DOHH2 (cell line): Measurements from ENCODE around the gene CORO2B.

Experiments
- EZH2phosphoT487 ChIP-seq: fragments of 200-600 bp; sonication (generic); IDR thresholded peaks from 2 replicates; pipeline ENCODE4 v1.6.1; 2017; ENCODE audit warnings: borderline replicate concordance, mild to moderate bottlenecking, antibody characterized with exemption, low read length, moderate library complexity, mixed read lengths
- TF ChIP-seq, protein P1 (sequence below): fragments of 200-600 bp; sonication (generic); IDR thresholded peaks from one replicate; pipeline ENCODE4 v1.5.1; 2014; ENCODE audit warnings: antibody characterized with exemption, mild to moderate bottlenecking, low read depth, low read length; ENCODE audit not compliant: poor library complexity, severe bottlenecking

DNA sequence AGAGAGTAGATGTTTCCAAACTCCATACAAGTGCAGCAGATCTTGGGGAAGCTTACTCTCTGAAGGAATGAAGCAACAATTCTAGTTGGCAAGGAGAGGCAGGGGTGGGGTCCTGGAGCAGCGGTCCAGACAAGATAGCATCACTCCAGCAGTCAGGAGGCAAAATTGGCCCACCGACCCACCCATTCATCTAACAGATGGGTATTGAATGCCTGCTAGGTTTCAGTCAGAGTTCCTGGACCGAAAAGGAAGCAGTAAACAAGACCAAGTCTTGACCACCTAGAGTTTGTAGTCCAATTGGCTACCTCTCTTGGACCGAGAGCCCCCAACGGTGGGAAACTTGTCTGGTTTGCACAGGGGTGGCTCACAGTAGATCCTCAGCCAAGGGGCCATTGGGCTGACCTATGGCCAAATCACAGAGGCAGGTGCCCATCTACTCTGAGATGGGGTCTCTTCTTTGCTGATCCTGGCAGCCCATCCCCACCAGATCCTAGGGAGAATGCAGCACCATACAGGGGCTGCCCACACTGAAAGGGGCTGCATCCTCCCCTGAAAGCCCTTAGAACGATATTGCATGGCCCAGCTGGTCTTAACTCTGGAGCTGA lies 74.3 kb downstream of the CORO2B start:
- TF ChIP-seq, protein P1, sequence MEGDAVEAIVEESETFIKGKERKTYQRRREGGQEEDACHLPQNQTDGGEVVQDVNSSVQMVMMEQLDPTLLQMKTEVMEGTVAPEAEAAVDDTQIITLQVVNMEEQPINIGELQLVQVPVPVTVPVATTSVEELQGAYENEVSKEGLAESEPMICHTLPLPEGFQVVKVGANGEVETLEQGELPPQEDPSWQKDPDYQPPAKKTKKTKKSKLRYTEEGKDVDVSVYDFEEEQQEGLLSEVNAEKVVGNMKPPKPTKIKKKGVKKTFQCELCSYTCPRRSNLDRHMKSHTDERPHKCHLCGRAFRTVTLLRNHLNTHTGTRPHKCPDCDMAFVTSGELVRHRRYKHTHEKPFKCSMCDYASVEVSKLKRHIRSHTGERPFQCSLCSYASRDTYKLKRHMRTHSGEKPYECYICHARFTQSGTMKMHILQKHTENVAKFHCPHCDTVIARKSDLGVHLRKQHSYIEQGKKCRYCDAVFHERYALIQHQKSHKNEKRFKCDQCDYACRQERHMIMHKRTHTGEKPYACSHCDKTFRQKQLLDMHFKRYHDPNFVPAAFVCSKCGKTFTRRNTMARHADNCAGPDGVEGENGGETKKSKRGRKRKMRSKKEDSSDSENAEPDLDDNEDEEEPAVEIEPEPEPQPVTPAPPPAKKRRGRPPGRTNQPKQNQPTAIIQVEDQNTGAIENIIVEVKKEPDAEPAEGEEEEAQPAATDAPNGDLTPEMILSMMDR: no peak
- TF ChIP-seq EZH2phosphoT487: no peak
